GM18870 (cell line): ENCODE measurements around the gene CELA2B.
"Not testable (repeated sequence)": the region's sequence is repeated elsewhere in the genome, so short reads cannot be mapped to it uniquely, and the experiment has no call there.

Experiments used
- ATAC-seq: cut with Tn5 transposase; IDR thresholded peaks from one replicate; pipeline ENCODE4 v1.9.1; 2021; ENCODE audit warnings: moderate library complexity; ENCODE audit not compliant: unreplicated experiment

Gene CELA2B

GRCh38 chr1:15444468-15445389 is 31.2 kb upstream of the CELA2B start:
- no peak for ATAC-seq

DNA sequence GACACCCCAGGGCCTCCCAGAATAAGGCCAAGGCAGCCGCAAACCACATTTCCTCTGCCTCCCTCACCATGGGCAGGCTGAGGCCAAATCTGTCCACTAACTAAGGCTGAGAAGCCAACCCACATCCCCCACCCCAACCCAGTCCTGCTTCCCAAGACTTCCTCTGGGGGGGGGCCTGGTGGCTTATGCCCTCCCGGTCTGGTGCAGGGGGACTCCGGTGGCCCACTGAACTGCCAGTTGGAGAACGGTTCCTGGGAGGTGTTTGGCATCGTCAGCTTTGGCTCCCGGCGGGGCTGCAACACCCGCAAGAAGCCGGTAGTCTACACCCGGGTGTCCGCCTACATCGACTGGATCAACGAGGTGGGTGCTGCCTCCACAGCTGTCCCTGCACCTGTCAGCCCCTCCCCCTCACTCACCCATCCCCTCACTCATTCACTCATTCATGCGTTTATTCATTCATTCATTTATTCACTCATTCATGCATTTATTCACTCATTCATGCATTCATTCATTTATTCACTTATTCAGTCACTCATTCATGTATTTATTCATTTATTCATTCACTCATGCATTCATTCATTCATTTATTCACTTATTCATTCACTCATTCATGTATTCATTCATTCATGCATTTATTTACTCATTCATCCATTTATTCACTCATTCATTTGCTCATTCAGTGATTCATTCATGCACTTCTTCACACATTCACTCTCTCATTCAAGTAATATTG is 30.3 kb upstream of the CELA2B start:
- ATAC-seq = no peak

DNA sequence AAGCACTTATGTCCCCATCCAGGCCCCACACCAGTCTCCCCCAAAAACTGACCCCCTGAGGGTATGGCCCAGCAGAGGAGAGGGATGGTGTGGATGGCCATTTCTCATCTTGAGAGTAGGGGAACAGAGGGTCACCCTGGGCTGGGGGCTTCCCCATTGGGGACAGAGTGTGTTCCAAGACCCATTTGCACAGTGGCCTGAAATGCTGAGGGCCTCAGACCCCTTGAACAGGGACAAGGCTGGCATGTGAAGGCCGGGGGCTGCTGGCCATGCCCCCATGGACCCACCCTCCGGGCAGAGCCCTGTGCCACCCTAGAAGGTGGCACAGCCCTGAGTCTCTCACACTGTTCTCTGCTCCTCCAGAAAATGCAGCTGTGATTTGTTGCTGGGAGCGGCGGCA is 29.7 kb upstream of the CELA2B start:
- ATAC-seq = no peak

DNA sequence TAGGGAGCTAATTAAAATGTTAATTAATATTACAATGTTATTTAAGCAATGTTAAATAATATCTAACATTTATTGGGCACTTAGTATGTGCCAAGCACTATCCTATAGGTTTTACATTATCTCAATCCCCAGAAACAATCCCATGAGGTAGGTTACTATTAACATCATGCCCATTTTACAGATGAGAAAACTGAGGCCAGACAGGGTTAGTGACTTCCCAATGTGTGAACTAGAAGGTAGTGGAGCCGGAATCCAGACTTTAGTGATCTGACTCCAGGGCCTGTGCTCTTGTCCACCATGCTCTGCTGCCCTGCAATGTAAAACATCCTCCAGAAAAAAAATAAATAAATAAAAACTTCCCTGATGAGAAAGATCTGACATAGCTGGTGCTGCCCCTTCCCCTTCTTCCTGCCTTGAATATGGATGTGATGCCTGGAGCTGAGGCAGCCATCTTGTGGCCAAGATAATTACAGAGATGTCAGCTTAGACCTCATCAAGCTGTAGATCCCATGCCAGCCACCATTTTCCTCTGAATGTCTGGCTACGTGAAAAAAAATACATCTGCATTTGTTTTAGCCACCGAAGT is 26.9 kb upstream of the CELA2B start:
- ATAC-seq = no peak

DNA sequence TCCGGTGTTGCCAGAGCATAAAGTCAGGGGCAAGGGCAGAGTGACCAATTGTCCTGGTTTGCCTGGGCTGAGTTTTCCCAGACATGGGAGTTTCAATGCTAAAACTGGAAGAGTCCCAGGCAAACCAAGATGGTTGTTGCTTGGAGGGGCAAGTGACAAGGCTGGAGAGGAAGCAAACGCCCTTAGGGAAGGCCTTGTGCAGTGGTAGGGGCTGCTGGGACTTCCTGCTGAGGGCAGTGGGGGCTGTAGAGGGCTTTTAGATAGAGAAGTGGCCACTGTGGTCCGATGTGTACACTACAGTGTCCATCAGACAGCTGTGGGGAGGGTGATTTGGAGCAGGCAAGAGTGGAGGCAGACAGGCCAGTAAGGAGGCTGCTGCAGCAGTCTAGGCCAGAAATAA is 26.3 kb upstream of the CELA2B start:
- ATAC-seq = no peak

GRCh38 chr1:15451014-15451722 is 24.7 kb upstream of the CELA2B start:
- ATAC-seq = no peak

DNA sequence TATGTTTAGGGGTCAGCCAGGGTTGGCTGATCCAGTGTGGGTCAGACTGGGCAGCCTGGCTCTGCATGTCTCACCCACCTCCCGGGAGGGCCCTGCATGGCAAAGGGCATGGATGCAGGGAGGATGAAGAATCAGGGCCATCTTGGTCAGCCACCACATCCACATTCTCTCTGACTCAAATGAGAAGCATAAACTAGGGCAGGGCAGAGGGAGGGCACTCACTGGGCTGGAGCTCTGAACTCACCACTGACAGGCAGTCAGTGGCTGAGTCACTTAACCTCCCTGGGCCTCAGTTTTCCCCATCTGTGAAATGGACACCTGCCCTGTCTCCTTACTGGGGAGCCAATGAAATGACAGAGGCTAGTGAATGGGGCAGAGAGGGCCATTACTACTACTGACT is 23.7 kb upstream of the CELA2B start:
- no peak for ATAC-seq

DNA sequence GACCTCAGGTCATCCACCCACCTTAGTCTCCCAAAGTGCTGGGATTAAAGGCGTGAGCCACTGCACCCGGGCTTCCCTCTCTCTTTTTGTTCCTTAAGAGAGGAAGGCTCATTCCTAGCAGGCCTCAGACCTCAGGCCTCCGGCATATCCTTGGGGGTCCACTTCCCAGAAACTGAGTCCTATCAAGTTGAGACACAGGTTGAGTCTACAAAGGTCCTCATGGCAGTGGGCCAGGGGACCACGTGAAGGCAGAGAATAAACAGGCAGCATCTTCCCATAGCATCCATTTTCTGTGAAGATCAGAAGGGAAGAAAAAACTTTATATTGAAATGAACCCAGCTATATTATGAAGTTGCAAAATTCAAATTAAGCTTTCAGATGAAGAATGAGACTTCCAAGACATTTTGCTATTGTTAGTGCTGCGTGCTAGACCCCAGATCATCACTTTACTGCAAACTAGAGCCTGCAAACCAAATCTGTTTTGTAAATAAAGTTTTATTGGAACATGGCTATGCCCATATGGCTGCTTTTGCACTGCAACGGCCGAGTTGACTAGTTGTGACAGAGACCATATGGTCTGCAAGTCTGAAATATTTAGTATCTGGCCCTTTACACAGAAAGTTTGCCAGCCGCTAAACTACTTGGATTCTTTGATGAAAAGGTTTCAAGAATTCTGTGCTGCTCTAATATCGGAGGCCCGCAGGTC is 22.9 kb upstream of the CELA2B start:
- no peak for ATAC-seq

GRCh38 chr1:15453734-15454133 is 22.2 kb upstream of the CELA2B start:
- ATAC-seq = no peak

GRCh38 chr1:15454256-15454655 is 21.6 kb upstream of the CELA2B start:
- ATAC-seq = no peak

GRCh38 chr1:15455522-15455921 is 20.4 kb upstream of the CELA2B start:
- no peak for ATAC-seq

DNA sequence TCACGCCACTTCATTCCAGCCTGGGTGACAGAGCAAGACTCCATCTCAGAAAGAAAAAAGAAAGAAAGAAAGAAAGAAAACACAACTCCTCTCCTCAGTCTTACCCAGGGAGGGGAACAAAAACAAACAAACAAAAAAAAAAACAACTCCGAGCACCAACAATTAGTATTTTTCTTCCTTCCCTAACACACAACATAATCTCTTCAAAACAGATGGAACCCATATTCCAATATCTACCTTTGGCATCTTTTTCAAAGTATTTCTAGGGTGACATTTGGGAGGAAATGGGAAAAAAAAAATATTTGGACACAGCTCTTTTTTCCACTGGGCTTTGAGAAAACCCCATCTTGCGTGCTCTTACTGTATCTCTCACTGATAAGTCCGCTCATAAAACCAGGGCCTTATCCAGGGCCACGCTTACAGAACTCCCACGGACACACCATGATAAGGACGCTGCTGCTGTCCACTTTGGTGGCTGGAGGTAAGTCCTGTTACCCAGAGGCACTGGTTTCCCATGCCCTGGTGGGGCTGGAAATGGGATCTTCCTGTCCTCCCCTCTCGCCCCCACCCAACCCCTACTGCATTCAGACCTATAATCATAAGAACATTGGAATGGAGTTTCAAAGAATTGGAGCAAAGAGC is 19.5 kb upstream of the CELA2B start, which contains the start of gene CELA2A:
Gene CELA2A (plus strand): TSS at position 420 of the 642 bp plus-strand sequence. CDS start 22 bp downstream, at position 442.
- no peak for ATAC-seq

DNA sequence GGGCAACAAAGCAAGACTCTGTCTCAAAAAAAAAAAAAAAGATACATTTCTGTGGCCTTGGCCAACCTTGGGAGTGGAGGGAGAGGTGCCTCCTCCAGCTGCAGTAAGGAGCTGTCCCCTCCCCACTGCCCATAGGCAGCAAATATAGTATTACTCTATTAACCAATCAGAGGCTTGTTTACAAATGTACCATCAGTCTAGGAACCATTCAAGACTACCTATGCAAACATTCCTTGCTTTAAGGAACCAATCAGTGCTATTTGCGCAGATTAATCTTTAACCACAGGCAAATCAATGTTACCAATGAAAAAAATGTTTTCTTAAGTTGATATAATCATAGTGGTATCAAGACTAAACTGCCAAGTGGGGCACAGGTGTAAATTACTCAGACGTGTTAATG is 18.3 kb upstream of the CELA2B start:
- no peak for ATAC-seq

- not testable (repeated sequence) for ATAC-seq
Observed at GRCh38 chr1:15458388-15458787, 17.5 kb upstream of the CELA2B start.

DNA sequence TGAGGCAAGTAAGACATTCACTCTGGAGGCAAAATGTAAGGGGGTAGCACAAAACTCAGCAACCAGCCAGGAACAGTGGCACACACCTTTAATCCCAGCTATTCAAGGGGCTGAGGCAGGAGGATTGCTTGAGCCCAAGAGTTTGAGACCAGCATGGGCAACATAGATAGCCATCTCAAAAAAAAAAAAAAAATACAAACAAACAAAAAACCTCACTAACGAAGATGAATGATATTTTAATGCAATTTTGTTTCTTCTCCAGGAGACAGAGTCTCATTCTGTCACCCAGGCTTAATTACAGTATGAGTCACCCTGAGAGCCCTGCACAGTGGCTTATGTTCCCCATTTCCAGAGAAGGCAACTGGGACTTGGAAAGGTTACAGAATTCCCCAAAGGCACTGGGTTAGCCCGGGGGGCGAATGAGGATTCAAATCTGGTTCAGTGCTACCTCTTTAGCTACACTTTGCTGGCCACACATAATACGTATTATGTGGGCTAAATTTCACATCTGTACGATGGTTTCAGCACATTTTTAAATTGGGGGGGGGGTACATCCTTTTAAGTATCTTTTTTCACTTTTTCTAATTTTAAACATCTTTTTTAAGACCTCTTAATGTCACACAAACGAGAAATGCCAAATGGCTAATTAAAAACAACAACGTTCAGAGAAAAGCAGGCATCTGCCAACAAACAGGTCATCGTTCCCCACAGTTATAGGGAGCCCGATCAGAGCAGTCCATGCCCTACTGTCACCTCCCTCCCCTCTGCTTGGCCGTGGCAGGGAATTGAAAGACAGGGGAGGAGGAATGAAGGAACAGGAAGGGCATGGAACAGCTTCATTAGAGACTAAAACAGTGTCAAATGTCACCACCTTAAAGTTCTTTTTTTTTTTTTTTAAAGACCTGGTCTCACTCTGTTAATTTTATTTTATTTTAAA is 15.9 kb upstream of the CELA2B start:
- no peak for ATAC-seq

- ATAC-seq = no peak
Observed at GRCh38 chr1:15460708-15461095, 15.2 kb upstream of the CELA2B start.

- not testable (repeated sequence) for ATAC-seq
Observed at GRCh38 chr1:15463064-15463800, 12.7 kb upstream of the CELA2B start.

DNA sequence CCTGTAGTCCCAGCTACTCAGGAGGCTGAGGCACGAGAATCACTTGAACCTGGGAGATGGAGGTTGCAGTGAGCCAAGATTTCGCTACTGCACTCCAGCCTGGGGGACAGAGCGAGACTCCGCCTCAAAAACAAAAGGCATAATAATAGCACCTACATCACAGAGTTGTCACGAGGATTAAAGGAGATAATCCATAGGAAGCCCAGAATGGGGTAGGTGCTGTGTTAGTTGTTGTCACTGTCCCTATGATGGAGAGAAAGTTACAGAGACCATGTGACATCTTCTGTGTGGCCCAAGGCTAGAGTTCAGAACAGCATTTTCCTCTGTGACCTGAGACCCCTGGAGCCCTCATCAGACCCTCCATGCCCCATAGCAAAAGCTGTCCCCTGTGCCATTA is 12.0 kb upstream of the CELA2B start:
- not testable (repeated sequence) for ATAC-seq
